Measurements from ENCODE around the gene FSD1.
"Not testable (repeated sequence)": the region's sequence is repeated elsewhere in the genome, so short reads cannot be mapped to it uniquely, and the experiment has no call there.

The FSD1 gene

DNA sequence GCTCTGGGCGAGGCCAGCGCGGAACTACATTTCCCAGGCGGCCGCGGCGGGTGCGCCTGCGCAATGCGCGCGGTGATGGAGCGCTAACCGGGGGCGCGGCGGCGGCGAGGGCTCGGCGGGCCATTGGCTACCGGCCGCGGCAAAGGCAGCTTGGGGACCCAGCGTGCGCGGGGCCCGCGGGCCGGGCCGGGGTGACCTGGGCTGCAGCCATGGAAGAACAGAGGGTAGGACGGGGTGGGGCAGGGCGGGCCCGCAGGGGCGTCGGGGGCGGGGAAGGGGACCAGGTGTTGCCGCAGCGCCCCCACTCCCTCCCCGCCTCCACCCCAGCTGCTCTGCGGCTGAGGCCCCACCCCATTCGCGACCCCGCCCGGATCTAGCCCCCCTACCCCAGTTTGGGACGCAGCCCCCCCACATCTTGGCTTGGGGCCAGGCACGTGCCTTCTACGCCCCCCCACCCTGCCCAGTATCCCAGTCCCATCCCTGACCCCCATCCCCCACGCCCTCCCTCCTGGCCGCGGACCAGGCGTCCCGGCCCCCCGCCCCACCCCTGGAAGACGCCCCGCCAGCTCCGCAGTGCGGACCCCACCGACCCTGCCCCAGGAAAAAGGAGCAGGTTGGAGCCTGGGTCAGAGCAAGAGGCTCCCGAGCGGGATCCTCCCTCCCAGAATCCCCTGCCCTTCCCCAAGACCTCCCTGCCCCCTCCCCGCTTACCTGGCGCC is at the start of gene FSD1:
Gene FSD1, plus strand, starts transcription at position 61 of the 719 bp plus-strand sequence. Its CDS starts 149 bp downstream, at position 210.
- DNase-seq (ENCODE audit: low read depth in 3 of 3, low spot score in 1 of 3) = peak in 1 of 3 donors; percentile 63

DNA sequence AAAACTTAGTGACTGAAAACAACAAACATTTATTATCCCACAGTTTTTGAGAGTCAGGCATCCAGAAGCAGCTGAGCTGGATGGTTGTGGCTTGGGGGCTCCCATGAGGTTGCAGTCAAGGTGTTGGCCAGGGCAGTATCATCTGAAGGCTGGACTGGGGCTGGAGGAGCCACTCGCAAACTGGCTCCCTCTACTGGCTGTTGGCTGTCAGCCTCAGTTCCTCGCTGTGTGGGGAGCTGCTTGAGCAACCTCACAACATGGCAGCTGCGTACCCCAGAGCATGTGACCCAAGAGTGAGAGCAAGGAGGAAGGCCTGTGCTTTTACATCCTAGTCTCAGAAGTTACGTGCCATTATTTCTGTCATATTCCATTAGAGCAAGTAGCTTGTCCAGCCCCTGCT is 47.8 kb upstream of the FSD1 start:
- no peak for DNase-seq (ENCODE audit: low read depth in 3 of 3, low spot score in 1 of 3)

DNA sequence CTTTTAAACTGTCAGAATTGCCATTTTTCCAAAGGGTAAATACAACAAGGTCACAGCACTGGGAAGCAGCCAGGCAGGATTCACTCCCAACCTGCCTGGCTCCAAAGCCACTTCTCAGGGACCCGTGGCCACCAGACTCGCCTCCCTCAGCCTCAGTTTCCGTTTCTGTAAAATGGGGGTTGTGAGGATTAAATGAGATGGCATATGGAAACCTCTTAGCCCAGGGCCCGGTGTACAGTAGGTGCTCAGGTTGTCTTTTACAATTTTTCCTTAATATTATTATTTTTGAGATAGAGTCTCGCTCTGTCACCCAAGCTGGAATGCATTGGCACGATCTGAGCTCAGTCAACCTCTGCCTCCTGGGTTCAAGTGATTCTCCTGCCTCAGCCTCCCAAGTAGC is 47.4 kb upstream of the FSD1 start:
- DNase-seq (ENCODE audit: low read depth in 3 of 3, low spot score in 1 of 3) = no peak

DNA sequence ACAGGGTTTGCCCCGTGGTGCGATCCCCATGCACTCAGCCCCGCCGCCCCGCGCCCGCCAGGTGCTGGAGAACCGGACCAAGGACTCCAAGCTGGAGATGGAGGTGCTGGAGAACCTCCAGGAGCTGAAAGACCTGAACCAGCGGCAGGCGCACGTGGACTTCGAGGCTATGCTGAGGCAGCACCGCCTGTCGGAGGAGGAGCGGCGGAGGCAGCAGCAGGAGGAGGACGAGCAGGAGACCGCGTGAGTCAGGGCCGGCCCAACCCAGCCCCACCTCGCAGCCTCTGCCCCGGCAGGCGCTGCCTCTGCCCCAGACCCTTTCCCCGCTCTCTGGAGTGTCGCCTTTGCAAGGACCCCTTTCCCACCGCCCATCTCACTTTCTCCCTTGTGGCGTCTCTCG is 46.2 kb upstream of the FSD1 start:
- DNase-seq (ENCODE audit: low read depth in 3 of 3, low spot score in 1 of 3) = no peak

DNA sequence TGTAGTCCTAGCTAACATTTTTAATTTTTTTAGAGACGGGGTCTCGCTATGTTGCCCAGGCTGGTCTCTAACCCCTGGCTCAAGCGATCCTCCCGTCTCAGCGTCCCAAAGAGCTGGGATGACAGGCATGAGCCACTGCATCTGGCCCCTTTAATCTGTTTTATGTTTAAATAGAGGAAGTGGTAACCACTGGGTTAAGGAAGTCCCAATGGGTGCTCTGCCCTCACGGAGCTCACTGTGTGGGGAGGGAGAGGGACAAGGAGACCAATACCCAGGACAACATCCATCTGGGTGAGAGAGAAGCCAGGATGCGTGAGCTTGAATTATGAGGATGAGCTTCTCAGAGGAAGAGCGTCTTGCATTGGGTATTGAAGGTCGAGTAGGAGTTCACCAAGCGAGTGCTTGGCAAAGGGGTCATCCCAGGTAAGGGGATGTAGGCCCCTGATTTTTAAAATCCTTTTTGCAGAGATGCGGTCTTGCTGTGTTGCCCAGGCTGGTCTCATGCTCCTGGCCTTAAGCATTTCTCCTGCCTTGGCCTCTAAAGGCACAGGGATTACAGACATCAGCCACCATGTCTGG is 43.7 kb upstream of the FSD1 start:
- DNase-seq (ENCODE audit: low read depth in 3 of 3, low spot score in 1 of 3) = no peak

DNA sequence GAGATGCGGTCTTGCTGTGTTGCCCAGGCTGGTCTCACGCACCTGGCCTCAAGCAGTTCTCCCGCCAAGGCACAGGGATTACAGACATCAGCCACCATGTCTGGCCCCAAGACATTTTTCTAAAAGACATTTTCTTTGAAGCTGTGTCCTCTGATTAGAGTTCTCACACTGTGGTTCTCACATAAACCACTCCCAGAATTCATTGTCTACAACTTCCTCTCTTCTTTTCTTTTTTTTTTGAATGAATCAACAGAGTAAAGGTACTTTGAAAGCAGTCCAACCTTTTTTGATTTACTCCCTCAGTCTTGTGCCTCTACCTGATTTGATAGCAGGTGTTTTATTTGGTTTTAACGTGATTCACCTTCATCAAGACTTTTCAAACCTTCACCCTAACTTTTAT is 39.6 kb upstream of the FSD1 start:
- DNase-seq (ENCODE audit: low read depth in 3 of 3, low spot score in 1 of 3) = no peak

DNA sequence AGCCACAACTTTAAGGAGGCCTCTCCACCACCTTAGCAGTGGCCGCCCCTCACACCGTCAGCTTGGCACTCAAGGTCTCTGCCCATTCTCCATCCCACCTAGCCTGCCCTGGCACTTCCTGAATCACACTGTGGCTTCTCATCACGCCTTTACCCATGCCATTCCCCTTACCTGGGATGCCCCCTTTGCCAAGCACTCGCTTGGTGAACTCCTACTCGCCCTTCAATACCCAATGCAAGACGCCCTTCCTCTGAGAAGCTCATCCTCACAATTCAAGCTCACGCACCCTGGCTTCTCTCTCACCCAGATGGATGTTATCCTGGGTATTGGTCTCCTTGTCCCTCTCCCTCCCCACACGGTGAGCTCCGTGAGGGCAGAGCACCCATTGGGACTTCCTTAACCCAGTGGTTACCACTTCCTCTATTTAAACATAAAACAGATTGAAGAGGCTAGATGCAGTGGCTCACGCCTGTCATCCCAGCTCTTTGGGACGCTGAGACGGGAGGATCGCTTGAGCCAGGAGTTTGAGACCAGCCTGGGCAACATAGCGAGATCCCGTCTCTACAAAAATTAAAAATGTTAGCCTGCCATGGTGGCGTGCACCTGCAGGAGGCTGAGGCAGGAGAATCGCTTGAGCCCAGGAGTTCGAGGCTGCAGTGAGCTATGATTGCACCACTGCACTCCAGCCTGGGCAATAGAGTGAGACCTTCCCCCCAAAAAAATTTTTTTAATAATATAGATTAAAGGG is 38.0 kb upstream of the FSD1 start:
- DNase-seq (ENCODE audit: low read depth in 3 of 3, low spot score in 1 of 3) = no peak

DNA sequence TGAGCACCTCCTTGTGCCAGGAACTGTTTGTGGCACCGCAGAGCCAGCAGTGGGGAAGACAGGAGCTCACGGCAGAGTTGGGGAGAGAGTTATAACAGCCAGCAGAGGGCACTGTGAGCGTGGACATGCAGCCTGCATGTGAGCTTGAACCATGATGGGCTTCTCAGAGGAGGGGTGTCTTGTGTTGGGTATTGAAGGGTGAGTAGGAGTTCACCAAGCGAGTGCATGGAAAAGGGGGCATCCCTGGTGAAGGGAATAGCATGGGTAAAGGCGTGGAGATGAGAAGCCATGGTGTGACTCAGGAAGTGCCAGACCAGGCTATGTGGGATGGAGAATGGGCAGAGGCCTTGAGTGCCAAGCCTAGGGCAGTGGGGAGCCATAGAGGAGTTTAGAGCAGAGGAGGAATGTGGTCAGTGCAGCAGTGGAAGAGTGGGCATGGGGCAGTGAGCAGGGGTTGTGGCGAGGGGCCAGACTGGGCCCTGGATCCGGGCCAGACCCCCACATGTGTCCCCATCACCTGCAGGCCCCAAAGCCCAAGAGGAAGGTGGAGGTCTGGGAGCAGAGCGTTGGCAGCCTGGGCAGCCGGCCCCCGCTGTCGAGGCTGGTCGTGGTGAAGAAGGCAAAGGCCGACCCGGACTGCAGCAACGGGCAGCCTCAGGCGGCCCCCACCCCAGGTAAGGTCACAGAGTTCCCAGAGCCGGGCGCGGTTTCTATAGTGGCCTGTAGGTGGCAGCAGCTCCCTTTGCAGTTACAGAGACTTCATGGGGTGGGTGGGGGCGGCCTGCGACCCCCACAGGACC is 37.1 kb upstream of the FSD1 start:
- DNase-seq (ENCODE audit: low read depth in 3 of 3, low spot score in 1 of 3) = peak; percentile 11 to 59 (median 17)

DNA sequence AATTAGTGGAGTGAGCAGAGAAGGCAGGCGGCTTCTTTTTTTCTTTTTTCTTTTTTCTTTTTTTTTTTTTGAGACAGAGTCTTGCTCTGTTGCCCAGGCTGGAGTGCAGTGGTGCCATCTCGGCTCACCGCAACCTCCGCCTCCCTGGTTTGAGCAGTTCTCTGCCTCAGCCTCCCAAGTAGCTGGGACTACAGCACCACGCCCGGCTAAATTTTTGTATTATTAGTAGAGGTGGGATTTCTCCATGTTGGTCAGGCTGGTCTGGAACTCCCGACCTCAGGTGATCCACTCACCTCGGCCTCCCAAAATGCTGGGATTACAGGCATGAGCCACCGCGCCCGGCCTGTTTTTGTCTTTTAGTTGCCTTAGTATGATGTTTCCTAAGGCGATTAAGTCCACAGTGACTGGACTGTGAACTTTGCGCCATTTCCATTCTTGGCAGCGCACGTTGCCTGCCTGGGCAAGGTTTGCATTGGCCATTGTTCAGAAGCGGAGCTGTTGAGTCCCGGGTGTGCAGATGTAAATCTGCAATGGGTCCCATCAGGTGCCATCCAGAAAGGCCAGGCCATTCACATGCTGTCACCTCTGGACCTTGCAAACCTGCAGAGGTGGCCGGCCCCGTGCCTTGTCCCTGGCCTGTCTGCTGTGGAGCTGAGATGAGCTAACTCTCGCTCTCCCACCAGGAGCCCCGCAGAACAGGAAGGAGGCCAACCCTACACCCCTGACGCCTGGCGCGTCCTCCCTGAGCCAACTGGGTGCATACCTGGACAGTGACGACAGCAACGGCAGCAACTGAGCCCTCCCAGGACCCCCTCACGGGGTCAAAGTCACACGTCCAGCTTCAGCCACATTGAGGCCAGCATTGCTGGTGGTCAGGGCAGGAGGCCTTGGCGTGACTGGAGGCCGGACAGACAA is 36.2 kb upstream of the FSD1 start:
- DNase-seq (ENCODE audit: low read depth in 3 of 3, low spot score in 1 of 3) = no peak

DNA sequence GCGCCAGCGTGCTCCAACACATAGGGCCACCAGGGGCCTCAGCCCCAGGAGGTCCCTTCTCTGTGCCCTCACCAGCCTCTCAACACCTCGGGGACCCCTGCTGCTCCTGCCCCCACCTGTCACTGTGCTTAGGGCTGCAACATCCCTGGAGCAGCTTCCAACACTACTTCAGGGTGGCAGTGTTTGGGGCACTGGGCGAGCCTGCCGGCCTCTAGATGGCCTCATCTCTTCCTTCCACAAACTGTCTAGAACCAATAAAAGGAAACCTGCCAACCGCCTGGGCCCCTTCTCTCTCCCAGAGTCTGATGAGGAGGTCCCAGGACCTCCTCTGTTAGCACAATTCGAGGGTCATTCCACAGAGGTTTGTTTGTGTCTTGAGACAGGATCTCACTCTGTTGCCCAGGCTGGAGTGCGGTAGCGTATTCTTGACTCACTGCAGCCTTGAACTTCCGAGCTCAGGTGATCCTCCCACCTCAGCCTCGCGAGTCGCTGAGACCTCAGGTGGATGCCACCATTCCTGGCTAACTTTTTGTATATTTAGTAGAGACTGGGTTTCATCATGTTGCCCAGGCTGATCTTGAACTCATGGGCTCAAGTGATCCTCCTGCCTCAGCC is 35.5 kb upstream of the FSD1 start:
- no peak for DNase-seq (ENCODE audit: low read depth in 3 of 3, low spot score in 1 of 3)

DNA sequence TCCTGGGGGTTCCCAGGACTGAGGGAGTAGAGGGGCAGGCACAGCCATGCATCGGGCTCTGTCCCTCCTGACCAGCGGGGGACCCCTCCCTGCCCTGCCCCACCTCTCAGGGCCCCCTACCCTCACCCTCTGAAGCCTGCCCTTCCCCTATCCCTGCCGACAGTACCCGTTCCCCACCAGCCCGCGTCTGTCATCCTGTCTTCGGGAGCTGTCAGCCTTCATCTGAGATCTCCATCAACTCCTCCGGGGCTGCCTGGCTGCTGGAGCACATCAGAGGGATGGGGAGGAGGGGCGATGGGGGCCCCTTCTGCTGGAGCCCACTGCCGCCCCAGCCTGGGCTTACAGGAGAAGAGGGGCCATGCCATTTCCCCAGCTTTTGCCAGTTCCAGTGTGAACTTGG is 31.5 kb upstream of the FSD1 start:
- DNase-seq (ENCODE audit: low read depth in 3 of 3, low spot score in 1 of 3) = no peak

DNA sequence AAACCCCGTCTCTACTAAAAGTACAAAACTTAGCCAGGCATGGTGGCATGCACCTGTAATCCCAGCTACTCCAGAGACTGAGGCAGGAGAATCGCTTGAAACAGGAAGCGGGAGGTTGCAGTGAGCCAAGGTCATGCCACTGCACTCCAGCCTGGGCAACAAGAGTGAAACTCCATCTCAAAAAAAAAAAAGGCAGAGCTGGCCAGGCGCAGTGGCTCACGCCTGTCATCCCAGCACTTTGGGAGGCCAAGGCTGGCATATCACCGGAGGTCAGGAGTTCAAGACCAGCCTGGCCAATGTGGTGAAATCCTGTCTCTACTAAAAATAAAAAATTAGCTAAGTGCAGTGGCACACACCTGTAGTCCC is 30.1 kb upstream of the FSD1 start:
- DNase-seq (ENCODE audit: low read depth in 3 of 3, low spot score in 1 of 3) = not testable (repeated sequence)

DNA sequence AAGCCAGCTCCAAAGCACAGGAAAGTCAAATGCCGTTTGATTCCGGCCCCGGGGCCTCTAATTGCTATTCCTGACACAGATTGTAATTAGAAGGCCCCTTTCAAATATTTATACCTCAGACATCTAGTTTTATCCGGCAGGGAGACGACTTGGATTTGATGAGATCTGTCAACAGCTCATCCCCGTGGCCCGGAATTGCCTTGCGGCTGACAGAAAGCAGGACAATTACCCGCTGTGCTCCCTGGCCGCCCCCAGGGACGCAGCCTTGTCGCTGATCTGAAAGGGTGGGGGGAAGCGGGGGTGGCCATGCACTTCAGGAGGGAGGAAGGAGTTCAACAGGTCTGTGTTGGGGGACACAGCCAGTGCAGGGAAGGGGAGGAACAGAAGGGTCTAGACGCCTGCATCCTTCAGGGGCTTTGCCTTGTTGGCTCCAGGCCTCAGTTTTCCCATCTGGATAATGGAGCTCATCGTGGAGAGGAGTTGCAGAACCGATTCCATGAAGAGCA is 27.2 kb upstream of the FSD1 start:
- no peak for DNase-seq (ENCODE audit: low read depth in 3 of 3, low spot score in 1 of 3)

DNA sequence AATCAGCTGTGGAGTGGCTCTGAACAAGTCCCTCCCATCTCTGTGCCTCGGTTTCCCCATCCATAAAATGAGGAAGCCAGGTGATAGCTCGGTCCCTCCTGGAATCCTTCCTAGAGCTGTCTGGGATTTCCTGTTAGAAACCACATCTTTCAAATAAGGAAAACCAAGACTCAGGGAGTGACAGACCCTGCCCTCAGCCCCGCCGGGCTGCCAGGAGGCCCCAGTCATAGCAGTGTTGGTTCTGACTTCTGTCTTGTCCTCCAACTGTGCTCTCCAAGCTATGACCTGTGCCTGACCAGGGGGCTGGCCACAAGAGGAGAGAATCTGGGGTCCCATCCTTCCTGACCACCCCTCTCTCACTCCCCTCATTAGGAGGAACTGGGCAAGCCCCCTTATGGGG is 26.4 kb upstream of the FSD1 start:
- DNase-seq (ENCODE audit: low read depth in 3 of 3, low spot score in 1 of 3) = no peak

DNA sequence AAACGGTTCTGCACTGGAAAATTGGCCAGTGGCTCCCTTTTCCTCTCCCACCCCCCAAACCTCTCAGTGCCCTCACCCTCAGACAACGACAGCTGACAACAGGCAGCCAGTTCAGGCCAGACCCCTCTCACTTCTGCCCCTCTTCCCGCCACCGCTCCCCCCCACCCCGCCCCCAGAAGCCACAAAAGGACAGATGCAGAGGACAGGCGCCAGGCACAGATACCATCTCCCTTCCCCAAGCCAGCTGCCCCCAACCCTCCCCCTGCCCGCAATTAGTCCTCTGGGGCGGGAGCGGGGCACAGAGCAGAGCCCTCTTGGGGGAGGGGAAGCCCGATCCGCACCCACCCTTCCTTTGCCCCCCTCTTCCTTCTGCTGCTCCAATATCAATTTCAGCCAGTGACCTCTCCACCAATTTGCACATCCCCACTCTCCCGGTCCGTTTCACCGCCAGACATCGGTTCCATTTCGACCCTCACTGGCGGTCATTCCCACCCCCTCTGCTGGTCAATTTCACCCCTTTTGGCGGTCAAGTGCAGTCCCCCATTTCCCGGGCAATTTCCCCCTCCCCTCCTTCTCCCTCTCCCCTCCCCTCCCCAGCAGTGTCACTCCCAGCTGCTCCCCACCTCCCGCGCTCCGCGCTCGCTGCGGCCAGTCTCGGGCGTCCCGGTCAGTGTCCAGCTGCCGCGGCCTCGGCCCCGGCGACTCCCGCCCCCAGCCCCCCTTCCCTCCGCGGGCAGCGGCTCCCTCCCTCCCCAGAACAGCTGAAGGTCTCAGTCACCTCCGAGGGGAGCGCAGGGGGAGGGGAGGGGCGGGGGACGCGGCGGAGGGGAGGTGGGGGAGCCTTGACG is 25.8 kb upstream of the FSD1 start, which contains the start of gene SHD:
Gene SHD, plus strand, starts transcription at position 848 of the 848 bp plus-strand sequence. CDS start 798 bp downstream, outside the sequence.
- no peak for DNase-seq (ENCODE audit: low read depth in 3 of 3, low spot score in 1 of 3)

DNA sequence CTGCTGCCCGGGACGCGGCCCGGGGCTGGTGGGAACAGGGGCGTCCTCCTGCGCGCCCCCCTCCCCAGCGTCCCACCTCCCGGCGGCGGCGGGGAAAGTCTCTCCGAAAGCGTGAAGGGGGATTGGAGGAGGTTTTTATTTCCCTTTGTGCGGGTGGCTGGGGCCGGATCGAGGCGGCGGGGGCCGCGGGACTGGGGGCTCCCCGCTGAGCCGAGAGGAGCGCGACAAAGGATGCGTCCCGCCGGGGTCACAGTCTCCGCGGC is 25.2 kb upstream of the FSD1 start:
- DNase-seq (ENCODE audit: low read depth in 3 of 3, low spot score in 1 of 3) = no peak

DNA sequence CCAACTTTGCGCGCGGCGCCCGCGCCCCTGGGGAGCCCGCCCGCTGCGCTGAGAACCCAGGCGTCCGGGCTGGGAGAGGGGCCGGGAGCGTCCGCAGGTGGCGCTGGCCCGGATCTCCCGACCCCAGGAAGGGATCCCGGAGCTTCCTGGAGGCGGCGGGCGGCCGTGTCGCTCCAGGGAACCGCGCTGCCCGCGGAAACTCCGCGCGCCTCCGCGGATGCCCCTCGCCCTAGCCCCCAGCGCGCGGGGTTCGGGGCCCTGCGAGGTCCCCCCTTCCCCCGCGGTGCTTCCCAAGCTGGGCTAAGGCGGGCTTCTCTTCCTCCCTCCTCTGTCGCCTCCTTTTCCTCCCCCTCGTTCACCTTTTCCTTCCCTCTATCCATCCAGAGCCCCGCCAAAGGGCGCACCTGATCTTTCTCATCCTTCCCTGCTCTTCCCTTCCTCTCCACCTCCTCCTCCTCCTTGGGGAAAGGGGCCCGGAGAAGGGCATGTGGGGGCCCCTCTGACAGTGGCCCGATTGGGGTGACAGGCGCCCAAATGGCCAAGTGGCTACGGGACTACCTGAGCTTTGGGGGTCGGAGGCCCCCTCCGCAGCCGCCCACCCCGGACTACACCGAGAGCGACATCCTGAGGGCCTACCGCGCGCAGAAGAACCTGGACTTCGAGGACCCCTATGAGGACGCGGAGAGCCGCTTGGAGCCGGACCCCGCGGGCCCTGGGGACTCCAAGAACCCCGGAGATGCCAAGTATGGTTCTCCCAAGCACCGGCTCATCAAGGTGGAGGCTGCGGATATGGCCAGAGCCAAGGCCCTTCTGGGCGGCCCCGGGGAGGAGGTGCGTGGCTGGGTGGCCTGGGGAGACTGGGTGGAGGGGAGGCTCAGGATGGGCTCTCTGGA is 24.6 kb upstream of the FSD1 start:
- DNase-seq (ENCODE audit: low read depth in 3 of 3, low spot score in 1 of 3) = no peak
